BJ (cell line): ENCODE results near the gene HFE. TPM values are rescaled to one million over a fixed set of nuclear protein-coding genes. Genes with fewer than 3 reads are reported as not detected.

ENCODE experiments used
- CTCF ChIA-PET: fragments of 350-600 bp; formaldehyde crosslinking; extraction: SDS; loops from one replicate; lab custom pipeline; 2021; ENCODE audit warnings: antibody characterized with exemption, inconsistent platforms; lab: Yijun Ruan, JAX
- POLR2A ChIA-PET: fragments of 300-600 bp; sonication (Branson Sonifier 250); formaldehyde crosslinking; extraction: SDS; loops from one replicate; lab custom pipeline; 2021; ENCODE audit warnings: antibody characterized with exemption; lab: Charles Lee
- DNase-seq: peaks from one replicate; pipeline ENCODE4 v3.0.0-alpha.2; 2011; ENCODE audit warnings: low read depth
- H3K27me3 ChIP-seq: 2 replicates; pipeline ENCODE4 v1.6.0; 2011; ENCODE audit warnings: low read length; ENCODE audit not compliant: control insufficient read depth, insufficient read depth
- H3K36me3 ChIP-seq: 2 replicates; pipeline ENCODE4 v1.5.1; 2011; ENCODE audit warnings: low read length; ENCODE audit not compliant: control insufficient read depth, insufficient read depth
- H3K4me3 ChIP-seq: 2 replicates; pipeline ENCODE4 v1.5.1; 2011; ENCODE audit warnings: low read depth, mild to moderate bottlenecking, control low read depth, low read length
- CTCF ChIP-seq: IDR thresholded peaks from 2 replicates; pipeline ENCODE4 v1.5.1; 2011; ENCODE audit warnings: low read depth, mild to moderate bottlenecking, control low read depth, inconsistent platforms, low read length, moderate library complexity; ENCODE audit not compliant: insufficient read depth
- polyA plus RNA-seq: library from polyadenylated mRNA; depleted of rRNA; stranded (reverse); fragments of >200 nt; gene quantifications from 2 replicates; pipeline ENCODE4 v1.2.3, GENCODE V29; 2011; rRNA removed

HFE gene
- polyA plus RNA-seq, 1 experiment, result 24.3 TPM

- H3K36me3 ChIP-seq, result peaks cover 9% of the 10 kb centered on the region
- no peaks in the 10 kb centered on the region for H3K27me3 ChIP-seq
- H3K4me3 ChIP-seq, result no peak overlapping the region
- ChIA-PET POLR2A (no interaction called here), CTCF (no interaction called here)
- DNase-seq, result no peak
- no peak for TF ChIP-seq CTCF
These were observed 53.2 kb downstream of the HFE start for GRCh38 chr6:26140254-26140966.

- H3K27me3 ChIP-seq, result no peaks in the 10 kb centered on the region
- CTCF ChIA-PET, result no interaction called here
- H3K4me3 ChIP-seq, result no peak overlapping the region
- POLR2A ChIA-PET, result no interaction called here
- DNase-seq, result no peak
- peaks cover 9% of the 10 kb centered on the region for H3K36me3 ChIP-seq
- no peak for TF ChIP-seq CTCF
These were observed 53.7 kb downstream of the HFE start for GRCh38 chr6:26140967-26141294.

DNA sequence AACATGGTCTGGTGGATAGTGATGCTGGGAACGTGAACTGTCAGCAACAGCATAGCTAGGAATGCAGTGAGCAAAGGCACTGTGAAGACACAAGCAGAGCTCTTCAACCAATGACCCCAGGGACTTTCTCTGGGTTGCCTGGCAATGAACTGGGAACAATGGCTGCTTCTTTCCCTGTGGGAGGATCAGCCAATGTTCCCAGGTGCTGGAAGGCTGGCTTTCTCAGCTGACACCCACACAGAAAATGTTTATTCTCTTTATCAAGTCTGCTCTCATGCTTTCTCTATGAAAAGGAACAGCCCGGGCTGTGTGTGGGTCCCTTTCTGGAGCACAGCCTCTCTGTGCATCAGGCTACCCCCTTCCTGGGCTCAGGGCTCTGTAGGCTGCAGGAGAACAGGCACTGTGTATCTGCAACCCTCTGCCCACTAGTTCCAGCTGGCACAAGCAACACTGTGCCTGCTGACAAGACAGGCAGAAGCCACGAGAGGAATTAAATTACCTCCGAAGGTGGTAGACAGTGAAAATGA lies 54.2 kb downstream of the HFE start:
- no peaks in the 10 kb centered on the region for H3K27me3 ChIP-seq
- no peak for TF ChIP-seq CTCF
- no peak overlapping the region for H3K4me3 ChIP-seq
- DNase-seq, result no peak
- CTCF ChIA-PET, result no interaction called here
- POLR2A ChIA-PET, result no interaction called here
- H3K36me3 ChIP-seq, result peaks cover 9% of the 10 kb centered on the region

DNA sequence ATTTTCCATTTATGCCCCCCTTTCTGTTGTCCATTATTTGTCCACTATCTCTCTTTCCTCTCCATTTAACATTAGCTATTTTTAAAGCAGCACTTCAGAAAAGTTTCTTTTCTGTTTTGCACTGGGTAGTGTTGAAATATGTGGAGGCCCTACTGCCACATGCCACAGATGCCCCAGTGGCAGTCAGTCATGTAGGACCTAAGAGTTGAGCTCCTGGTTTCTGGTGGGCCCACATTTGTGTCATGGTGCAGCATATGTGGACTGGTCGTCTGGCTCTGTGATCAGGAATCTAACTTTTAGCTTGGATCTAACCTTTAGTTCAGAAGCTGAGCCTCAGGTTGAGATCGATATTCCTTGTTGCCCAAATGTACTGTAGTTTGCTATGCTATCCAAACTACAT lies 54.8 kb downstream of the HFE start:
- H3K4me3 ChIP-seq, result no peak overlapping the region
- CTCF ChIA-PET, result no interaction called here
- POLR2A ChIA-PET, result interaction anchor here (1.1 kb wide), 1 partner anchor 16 kb away, joined by 4 read pairs; no protein-coding TSS in a partner anchor
- H3K27me3 ChIP-seq, result no peaks in the 10 kb centered on the region
- no peak for DNase-seq
- H3K36me3 ChIP-seq, result peaks cover 9% of the 10 kb centered on the region
- no peak for TF ChIP-seq CTCF

Other genes with a start within 250 kb of the HFE start
- gene SLC17A3, start 213.2 kb upstream of the HFE start, polyA plus RNA-seq, result not detected in 2 replicates
- not detected in 2 replicates for gene SLC17A2, start 156.7 kb upstream of the HFE start, polyA plus RNA-seq
- gene TRIM38, start 124.6 kb upstream of the HFE start, polyA plus RNA-seq, result 4.7 and 7.7 TPM in 2 replicates